Loucy (cell line): ENCODE data around the gene FSTL5.

Experiments
- EZH2phosphoT487 ChIP-seq: fragments of 200-600 bp; IDR thresholded peaks from 2 replicates; pipeline ENCODE4 v1.6.1; 2018; ENCODE audit warnings: antibody characterized with exemption, mild to moderate bottlenecking, moderate library complexity, borderline replicate concordance
- TF ChIP-seq, protein P1 (sequence below): fragments of 200-600 bp; sonication (generic); conservative IDR thresholded peaks from 2 replicates; pipeline ENCODE4 v1.5.1; 2014; ENCODE audit warnings: mild to moderate bottlenecking, antibody characterized with exemption, low read length

DNA sequence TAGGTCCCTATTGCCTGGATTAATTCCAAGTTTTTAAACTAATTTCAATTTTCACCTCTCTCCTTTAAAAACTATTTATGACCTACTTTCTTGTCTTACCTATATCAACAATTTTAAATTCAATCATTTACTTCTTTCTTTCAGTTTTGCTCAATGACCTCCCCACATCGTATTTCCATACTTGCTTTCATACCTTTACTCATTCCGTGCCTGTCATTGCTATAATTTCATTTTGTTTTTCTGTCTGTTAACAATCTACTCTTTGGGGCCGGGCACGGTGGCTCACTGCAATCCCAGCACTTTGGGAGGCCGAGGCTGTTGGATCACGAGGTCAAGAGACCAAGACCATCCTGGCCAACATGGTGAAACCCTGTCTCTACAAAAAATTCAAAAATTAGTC, 781.1 kb downstream of the FSTL5 start:
- TF ChIP-seq, protein P1, sequence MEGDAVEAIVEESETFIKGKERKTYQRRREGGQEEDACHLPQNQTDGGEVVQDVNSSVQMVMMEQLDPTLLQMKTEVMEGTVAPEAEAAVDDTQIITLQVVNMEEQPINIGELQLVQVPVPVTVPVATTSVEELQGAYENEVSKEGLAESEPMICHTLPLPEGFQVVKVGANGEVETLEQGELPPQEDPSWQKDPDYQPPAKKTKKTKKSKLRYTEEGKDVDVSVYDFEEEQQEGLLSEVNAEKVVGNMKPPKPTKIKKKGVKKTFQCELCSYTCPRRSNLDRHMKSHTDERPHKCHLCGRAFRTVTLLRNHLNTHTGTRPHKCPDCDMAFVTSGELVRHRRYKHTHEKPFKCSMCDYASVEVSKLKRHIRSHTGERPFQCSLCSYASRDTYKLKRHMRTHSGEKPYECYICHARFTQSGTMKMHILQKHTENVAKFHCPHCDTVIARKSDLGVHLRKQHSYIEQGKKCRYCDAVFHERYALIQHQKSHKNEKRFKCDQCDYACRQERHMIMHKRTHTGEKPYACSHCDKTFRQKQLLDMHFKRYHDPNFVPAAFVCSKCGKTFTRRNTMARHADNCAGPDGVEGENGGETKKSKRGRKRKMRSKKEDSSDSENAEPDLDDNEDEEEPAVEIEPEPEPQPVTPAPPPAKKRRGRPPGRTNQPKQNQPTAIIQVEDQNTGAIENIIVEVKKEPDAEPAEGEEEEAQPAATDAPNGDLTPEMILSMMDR = no peak
- no peak for TF ChIP-seq EZH2phosphoT487
